ENCODE measurements around the gene LCAT.
A peak's percentile ranks its signal among the peaks of the same experiment; 100 is the strongest.

The LCAT gene

DNA sequence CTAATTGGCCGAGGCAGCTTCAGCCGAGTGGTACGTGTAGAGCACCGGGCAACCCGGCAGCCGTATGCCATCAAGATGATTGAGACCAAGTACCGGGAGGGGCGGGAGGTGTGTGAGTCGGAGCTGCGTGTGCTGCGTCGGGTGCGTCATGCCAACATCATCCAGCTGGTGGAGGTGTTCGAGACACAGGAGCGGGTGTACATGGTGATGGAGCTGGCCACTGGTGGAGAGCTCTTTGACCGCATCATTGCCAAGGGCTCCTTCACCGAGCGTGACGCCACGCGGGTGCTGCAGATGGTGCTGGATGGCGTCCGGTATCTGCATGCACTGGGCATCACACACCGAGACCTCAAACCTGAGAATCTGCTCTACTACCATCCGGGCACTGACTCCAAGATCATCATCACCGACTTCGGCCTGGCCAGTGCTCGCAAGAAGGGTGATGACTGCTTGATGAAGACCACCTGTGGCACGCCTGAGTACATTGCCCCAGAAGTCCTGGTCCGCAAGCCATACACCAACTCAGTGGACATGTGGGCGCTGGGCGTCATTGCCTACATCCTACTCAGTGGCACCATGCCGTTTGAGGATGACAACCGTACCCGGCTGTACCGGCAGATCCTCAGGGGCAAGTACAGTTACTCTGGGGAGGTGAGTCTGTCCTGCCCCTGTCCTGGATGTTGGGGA lies 34.7 kb downstream of the LCAT start:
- DNase-seq, result no peak

DNA sequence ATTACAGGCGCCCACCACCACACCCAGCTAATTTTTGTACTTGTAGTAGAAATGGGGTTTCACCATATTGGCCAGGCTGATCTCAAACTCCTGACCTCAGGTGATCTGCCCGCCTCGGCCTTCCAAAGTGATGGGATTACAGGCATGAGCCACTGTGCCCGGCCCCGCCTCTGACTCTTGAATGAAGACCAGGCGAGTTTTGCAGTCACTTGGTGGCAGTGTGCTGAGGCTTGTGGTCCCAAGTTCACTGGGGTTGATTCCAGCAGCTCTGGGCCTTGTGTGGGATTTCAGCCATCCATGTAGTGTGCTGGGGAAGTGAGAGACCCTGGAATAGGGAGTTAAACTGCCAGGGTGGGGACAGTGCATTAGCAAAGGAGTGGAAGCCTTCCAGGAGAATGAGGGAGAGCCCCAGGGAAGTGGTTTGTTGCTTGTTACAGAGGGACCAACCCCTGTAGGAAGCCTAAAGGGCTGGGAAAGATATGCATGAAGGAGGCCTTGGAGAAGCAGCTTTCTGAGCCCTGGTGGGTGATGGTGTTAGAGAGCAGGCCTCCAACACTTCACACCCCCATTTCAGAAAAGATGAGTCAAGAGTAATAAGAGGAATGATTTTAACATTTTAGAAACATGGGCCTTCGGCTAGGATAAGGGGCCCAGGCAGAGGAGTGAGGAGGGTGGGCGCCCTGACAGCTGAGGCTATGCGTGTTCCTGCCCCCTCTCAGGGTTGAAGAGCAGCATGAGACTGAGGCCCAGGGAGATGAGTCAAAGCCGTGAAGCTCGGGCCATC lies 36.3 kb downstream of the LCAT start:
- no peak for DNase-seq

DNA sequence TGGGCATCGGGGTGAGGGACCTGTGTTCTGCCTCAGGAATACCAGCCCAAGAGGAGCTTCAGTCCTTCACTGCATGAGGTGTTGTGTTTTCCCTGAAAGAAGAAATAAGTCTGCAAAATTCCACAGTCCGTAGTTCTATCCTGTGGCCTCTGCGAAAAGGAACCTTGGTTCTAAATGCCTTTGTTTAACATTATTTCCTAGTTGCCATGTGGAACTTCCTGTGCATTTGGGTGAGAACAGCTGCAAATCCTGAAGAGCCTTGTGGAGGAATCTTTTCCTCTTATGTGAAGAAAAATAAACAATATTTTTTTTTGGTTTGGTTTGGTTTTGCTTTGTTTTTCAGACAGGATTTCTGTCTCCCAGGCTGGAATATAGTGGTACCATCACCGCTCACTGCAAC lies 41.1 kb downstream of the LCAT start:
- no peak for DNase-seq

- no peak for DNase-seq
Observed at GRCh38 chr16:67901734-67902133, 42.2 kb downstream of the LCAT start.

- peak; percentile 75 for DNase-seq
Observed at GRCh38 chr16:67897231-67897630, 46.7 kb downstream of the LCAT start.

DNA sequence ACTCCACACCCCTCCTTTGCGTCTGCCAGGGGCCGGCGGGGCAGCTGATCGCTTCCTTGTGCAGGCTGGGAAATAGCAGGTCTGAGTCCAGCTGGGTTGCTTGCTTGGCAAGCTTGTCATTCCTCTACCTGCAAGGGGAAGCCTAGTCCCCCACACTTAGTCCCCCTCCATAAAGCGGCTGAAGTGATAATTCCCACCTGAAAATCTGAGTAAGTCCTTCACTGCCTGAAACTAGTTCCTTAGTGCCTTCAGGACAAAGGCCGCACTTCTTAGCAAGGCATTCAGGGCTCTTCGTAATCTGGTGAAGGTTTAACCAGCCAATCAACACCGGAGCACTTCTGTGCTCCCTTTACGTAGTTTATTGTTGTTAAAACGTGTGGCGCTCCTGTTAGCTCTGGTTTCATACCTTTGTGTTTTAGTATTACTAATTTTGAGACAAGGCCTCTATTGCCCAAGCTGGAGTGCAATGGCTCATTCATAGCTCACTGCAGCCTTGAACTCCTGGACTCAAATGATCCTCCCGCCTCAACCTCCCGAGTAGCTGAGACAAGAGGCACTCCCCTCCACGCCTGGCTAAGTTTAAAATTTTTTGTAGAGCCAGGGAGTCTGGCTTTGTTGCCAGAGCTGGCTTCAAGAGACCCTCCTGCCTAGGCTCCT lies 50.0 kb downstream of the LCAT start:
- no peak for DNase-seq

DNA sequence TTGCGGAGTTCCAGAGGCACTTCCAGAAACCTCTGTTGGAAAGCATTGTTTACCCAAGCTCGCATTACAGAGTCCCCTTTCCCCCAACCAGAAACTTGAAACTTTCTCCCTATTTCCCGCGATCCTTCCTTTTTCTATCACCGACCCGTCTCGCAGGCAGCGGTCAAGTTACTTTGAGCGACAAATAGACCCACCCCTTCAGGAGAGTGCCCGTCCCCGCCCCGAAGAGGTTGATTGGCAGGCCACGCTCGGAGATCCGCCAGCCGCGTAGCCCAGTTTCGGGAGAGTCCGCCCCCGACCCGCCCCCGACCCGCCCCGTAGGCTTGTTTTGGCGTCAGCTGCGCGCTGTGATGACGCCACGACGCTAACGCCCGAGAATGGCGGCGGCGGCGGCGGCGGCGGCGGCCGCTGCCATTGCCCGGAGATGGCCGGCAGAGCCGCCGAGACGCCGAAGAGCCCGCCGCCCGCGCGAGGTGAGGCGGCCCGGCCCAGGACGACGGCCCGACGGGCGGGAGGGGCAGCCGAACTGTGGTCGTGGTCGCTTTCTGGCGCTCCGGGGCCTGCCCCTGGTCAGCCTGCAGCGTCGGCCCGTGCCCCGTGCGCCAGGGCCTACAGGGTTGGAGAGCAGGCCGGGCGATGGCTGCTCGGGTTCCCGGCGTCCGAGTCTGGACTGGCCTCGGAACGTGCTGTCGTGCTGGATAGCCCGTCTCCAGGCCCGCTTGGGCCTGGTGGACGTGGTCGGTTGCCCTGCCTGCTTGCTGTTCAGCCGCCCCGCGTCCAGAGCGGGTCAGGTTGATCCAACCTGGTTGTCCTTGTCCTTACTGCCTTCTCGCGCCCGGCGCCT lies 50.8 kb downstream of the LCAT start, which contains the start of gene PSKH1:
Gene PSKH1, plus strand, starts transcription at position 356 of the 844 bp plus-strand sequence. CDS start 15,496 bp downstream, outside the sequence.
- DNase-seq, result peak; percentile 99

- DNase-seq, result no peak
Observed at GRCh38 chr16:67892375-67892774, 51.5 kb downstream of the LCAT start.

Measured in femur (tissue), 1 donor.